Prostate gland (tissue), 2 donors: ENCODE measurements around the gene KCNK4.

Source experiments
- CTCF ChIP-seq, 4 experiments: fragments of 200-600 bp in 2 of 4; fragments of 450-650 bp in 2 of 4; sonication (generic) in 2 of 4; IDR thresholded peaks; 1 replicate in 3 of 4; 2 replicates in 1 of 4; pipeline ENCODE4 v1.5.1; 2016 to 2019; ENCODE audit warnings: antibody characterized with exemption in 4 of 4, mild to moderate bottlenecking in 2 of 4, moderate library complexity in 2 of 4
- POLR2A ChIP-seq: fragments of 450-650 bp; IDR thresholded peaks from one replicate; pipeline ENCODE4 v1.6.1; 2016; ENCODE audit warnings: antibody characterized with exemption, mild to moderate bottlenecking

DNA sequence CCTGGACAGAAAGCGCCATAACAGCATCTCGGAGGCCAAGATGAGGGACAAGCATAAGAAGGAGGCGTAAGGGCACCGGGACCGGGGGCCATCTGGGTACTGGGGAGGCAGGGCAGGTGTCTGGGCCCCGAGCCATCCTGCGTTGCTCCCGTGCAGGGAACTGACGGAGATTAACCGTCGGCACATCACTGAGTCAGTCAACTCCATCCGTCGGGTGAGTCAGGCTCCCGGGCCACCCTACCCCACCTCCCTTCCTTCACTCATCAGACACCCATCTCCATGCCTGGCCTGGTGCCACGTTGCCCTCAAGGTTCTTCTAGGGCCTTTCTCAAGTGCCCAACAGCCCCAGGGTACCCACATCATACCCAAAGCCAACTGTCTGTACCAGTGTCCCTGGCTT, 24.8 kb upstream of the KCNK4 start:
- TF ChIP-seq CTCF (IDR thresholded peaks at IDR 0.05) (no peak), POLR2A (no peak)
